Stomach smooth muscle (tissue), 2 donors: ENCODE measurements around the gene KIF13A.

ENCODE experiments used
- H3K27ac ChIP-seq: one replicate; pipeline ENCODE4 v1.7.0; 2013; ENCODE audit warnings: mild to moderate bottlenecking, low read length, inconsistent platforms
- H3K27me3 ChIP-seq, 2 donors: one replicate each; pipeline ENCODE4 v1.7.0; 2013; ENCODE audit warnings: low read length in 2 of 2; ENCODE audit not compliant: insufficient read depth in 2 of 2, control insufficient read depth in 1 of 2
- H3K36me3 ChIP-seq, 2 donors: one replicate each; pipeline ENCODE4 v1.7.0; 2013; ENCODE audit warnings: low read length in 2 of 2; ENCODE audit not compliant: control insufficient read depth in 2 of 2, insufficient read depth in 2 of 2
- H3K4me1 ChIP-seq: one replicate; pipeline ENCODE4 v1.7.0; 2013; ENCODE audit warnings: low read length; ENCODE audit not compliant: control insufficient read depth, insufficient read depth
- H3K4me3 ChIP-seq, 2 donors: one replicate each; pipeline ENCODE4 v1.7.0; 2013; ENCODE audit warnings: low read length in 2 of 2
- H3K9ac ChIP-seq, 2 donors: one replicate each; pipeline ENCODE4 v1.7.0; 2013; ENCODE audit warnings: low read length in 2 of 2, mild to moderate bottlenecking in 1 of 2
- H3K9me3 ChIP-seq, 2 donors: one replicate each; pipeline ENCODE4 v1.7.0; 2013; ENCODE audit warnings: low read length in 2 of 2; ENCODE audit not compliant: control insufficient read depth in 2 of 2
- donor health status: healthy.
- donor health status: Pancreatic carcinoma.

Gene KIF13A

DNA sequence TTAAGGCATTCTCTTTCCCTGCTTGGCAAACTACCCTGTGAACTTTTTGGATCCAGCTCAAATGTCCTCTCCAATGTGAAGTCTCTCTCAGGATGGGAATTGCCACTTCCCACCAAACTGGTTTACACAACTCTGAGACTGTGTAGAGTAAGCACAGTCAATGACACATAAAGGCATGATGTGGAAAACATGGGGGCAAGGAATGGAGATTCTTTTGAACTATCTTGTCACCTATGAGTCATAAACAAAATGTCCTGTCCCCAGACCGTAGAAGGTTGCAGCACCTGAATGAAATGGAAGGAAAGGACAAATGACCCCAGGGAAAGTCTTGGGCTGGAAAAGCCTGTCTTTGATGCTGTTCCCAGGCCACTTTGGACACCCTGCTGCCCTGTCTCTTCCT is 11.0 kb upstream of the KIF13A start:
- Histone ChIP-seq H3K36me3 (no peaks in the 10 kb centered on the region), H3K4me1 (no peaks in the 10 kb centered on the region), H3K9me3 (no peaks in the 10 kb centered on the region), H3K9ac (no peak overlapping the region), H3K27me3 (no peaks in the 10 kb centered on the region), H3K4me3 (no peak overlapping the region), H3K27ac (no peak overlapping the region)

DNA sequence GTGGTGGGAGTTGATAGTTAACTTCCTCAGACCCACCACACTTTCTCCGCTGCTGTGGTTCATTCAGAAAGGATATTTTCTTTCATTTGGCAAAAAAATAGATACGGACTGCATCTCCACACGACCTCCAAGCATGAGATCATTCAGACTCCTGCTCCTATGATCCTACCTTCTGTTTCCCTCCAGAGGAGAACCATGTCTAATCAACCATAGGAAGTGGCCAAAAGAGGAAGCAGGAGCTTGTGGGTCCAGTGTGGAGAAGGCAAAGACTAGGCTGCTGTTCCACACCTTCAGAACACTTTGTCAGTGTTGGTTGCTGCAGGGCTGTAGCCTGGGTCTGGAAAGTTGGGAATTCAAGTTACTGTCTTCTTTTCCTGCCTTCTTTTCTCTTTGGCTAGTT is 10.6 kb upstream of the KIF13A start:
- Histone ChIP-seq H3K36me3 (no peaks in the 10 kb centered on the region), H3K27ac (no peak overlapping the region), H3K9ac (no peak overlapping the region)

DNA sequence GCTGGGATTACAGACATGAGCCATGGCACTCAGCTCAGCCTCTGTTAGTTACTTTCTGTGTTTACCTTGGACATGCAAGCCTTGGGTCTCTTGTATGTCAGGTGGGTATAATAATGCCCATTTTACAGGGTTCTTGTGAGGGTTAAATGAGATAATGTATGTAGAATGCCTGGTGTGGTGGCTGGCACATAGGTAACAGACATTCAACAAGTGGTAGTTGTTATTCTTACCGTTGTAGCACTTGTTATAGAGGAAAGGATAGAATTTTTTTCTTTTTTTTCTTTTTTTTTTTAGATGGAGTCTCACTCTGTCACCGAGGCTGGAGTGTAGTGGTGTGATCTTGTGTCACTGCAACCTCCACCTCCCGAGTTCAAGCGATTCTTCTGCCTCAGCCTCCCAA is 8.0 kb upstream of the KIF13A start:
- no peak overlapping the region for H3K9ac ChIP-seq
- no peaks in the 10 kb centered on the region for H3K9me3 ChIP-seq
- no peaks in the 10 kb centered on the region for H3K27me3 ChIP-seq
- no peaks in the 10 kb centered on the region for H3K4me1 ChIP-seq
- no peak overlapping the region for H3K4me3 ChIP-seq
- H3K36me3 ChIP-seq: no peaks in the 10 kb centered on the region
- H3K27ac ChIP-seq: no peak overlapping the region

More for the DNA sequence above, 10.6 kb upstream of the KIF13A start:
- H3K4me3 ChIP-seq: no peak overlapping the region
- H3K9me3 ChIP-seq: no peaks in the 10 kb centered on the region
- no peaks in the 10 kb centered on the region for H3K4me1 ChIP-seq
- H3K27me3 ChIP-seq: no peaks in the 10 kb centered on the region

DNA sequence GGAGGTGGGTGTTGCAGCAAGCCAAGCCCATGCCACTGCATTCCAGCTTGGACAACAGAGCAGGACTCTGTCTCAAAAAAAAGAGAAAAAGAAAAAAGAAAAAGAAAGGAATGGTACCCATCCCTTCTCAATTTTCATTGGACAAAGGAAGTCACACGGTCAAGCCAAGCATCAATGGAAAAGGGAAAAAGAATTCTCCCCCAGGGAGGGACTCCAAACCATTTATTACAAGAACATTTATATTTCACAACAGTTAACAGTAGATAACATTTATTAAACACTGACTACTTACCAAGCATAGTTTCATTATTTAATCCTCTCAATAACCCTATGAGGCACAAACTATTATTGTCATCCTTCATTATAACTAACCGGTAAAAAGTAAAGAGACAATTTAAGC is 6.6 kb upstream of the KIF13A start:
- no peaks in the 10 kb centered on the region for H3K4me1 ChIP-seq
- H3K9me3 ChIP-seq: no peaks in the 10 kb centered on the region
- no peaks in the 10 kb centered on the region for H3K36me3 ChIP-seq
- no peak overlapping the region for H3K4me3 ChIP-seq
- no peak overlapping the region for H3K9ac ChIP-seq
- no peaks in the 10 kb centered on the region for H3K27me3 ChIP-seq
- H3K27ac ChIP-seq: no peak overlapping the region

DNA sequence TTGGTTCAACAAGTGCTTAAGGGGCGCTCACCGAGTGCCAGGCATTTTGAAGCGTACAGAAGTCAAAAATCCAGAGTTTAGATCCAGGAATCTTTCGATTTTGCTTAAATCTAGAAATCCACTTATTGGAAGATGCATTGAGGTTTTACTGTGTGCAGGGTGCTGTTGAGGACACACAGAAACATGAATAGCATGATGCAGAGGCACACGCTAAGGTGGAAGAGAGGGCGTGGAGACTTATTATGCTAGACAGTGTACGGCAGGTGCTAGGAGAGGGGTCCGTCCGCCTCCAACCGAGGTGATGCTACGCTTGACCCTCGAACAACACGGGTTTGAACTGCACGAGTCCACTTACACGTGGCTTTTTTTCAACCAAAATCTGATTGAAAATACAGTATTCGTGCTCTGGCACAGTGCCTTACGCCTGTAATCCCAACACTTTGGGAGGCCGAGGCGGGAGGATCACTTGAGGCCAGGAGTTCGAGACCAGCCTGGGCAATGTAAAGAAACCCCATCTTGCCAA is 1.0 kb upstream of the KIF13A start:
- Histone ChIP-seq H3K36me3 (peaks cover 0 to 3% of the 10 kb centered on the region in 2 donors), H3K27me3 (no peaks in the 10 kb centered on the region), H3K27ac (peak overlapping the region; percentile 88), H3K9me3 (no peaks in the 10 kb centered on the region), H3K4me3 (peak overlapping the region; percentile 83 to 85), H3K4me1 (peaks cover 12% of the 10 kb centered on the region), H3K9ac (peak overlapping the region; percentile 85 to 90)

DNA sequence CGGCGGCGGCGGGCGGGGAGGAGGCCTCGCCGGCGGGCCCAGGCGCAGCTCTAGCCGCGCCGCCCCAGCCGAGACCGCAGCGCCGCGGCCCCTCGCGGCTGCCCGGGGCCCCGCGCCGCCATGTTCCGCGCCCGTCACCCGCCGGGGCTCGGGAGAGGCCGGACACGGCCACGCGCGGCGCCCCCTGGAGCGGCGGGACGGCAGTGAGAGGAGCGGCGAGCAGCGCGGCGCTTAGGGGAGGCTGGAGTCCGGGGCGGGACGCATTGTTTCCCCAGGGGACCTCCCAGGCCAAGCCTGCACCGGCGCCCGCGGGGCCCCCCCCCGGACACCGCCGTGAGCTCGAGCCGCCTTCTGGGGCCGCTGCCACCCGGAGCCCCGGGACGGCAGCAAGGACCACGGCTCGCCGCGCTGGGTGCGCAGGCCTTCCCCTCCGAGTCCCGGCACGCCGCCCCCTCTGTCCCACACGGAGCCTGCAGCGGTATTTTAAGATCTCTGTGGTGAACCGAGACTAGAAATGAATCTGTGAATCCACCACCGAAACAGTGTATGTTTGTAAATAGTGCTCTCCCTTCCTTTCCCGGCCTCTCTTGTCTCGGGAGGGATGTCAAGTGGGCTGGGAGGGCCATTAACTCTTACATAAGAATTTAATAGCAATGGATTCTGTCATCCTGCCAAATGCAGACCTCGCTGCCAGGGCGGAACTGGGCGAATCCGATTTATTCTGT is 424 bp upstream of the KIF13A start:
- Histone ChIP-seq H3K4me1 (peaks cover 13% of the 10 kb centered on the region), H3K4me3 (peak overlapping the region; percentile 83 to 85), H3K9ac (peak overlapping the region; percentile 85 to 90), H3K27ac (peak overlapping the region; percentile 88), H3K36me3 (peaks cover 0 to 3% of the 10 kb centered on the region in 2 donors), H3K27me3 (no peaks in the 10 kb centered on the region), H3K9me3 (no peaks in the 10 kb centered on the region)

DNA sequence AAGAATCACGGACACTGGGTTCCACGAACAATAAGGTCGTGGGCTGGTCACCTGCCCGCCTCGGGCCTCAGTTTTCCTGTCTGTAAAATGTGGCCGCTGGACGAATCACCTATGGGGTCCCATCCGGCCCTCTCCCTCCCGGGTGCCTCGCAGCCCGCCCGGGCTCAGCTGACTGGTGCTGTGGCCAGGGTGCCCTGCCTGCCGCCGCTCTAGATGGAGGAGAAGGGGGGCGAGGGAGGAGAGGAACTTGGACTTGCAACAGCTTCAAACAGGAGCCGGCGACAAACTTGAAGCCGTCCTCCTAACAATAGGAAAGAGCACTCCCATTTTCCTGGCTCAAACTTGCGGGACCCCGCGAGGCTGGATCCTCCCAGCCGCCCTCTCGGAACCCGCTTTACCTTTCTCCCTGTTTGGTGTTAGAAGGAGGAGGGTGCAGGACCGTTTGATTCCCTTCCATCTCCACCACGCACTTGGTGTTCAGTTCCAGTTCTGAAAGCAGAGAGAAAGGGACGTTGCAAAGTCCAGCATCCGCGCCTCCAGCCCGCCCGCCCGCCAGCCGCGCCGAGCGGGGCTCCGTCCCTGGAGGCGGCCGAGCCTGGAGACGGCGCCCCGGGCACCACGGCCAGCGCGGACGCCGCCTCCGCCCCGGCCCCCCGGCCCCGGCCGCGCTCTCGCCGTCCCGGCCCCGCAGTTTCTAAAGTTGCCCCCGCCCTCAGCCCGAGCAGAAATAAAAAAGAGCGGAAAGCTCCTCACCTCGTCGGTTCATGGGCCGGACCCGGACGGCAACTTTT is 584 bp downstream of the KIF13A start:
- no peaks in the 10 kb centered on the region for H3K9me3 ChIP-seq
- H3K27me3 ChIP-seq: no peaks in the 10 kb centered on the region
- H3K9ac ChIP-seq: peak overlapping the region; percentile 80
- H3K4me3 ChIP-seq: peak overlapping the region; percentile 88 to 90
- peak overlapping the region; percentile 69 for H3K27ac ChIP-seq
- peaks cover 13% of the 10 kb centered on the region for H3K4me1 ChIP-seq
- H3K36me3 ChIP-seq: peaks cover 0 to 4% of the 10 kb centered on the region in 2 donors

DNA sequence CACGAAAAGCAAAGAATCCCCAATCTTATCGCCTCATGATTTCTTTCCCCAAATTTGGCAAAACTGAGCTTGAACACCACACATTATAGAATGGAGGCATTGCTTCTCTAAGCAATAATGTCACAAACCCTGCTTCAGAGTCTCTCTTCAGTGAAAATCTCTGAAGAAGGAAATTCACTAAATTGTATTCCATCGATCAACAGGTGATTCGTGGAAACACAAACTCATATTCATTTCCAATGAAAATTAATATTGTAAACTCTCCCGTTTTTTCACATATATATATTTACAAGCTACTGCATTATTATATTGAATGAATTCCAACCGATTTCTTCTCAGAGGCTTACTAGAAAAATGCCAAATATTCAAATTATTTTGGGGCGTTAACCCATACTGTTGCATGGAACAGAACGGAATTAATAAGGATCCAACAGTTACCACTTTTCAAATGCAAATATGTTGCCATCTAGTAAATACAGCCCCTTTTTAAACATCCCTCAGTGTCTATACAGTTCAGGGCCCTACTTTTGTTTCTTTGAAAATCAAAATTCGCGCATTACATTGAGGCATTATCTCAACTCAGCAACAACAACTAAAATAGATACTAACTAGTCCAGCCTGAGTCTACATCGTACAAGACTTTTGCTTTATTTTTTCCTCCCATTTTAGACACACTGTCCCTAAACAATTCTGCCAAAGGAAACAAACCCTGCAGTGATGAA is 1.3 kb downstream of the KIF13A start:
- Histone ChIP-seq H3K9ac (peak overlapping the region; percentile 80), H3K36me3 (peaks cover 0 to 6% of the 10 kb centered on the region in 2 donors), H3K27ac (peak overlapping the region; percentile 69), H3K27me3 (no peaks in the 10 kb centered on the region), H3K4me3 (peak overlapping the region; percentile 88 to 90), H3K4me1 (peaks cover 13% of the 10 kb centered on the region), H3K9me3 (no peaks in the 10 kb centered on the region)

DNA sequence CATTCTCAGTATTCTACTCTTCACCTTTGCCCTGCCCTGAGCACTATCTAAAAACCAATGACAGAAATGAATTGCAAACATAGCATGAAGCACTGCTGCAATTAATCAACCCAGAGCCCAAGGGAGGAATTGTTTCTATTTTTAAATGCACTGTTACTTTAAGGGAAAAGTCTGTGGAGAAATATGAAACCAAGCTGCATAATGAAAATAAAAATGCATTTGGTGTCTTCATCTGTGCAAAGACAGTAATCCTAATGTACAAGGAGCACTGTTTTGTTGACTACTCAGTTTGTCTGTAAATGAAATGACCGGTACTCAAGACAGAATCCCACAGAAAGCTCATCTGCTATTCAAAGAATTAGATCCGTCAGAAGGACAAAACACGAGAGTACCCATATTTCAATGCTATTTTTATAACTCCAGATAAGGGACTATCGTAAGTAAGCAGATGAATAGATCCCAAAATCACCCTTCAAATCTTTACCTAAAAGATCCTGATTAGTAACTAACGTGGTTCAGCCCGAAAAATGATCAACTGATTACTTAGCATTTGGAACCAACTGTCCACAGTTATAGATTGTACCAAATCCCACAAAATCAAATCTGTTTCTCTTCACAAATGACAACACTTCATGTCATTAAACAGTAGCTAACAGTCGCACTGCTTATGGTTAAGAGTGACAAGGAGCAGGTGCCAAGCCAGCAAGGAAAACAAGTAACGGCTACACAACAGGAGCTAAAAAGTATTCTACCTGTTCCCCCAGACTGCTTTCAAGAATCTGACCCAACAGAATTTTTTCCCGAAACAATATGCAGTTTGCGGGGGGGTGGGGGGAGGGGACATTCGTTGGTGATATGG is 2.4 kb downstream of the KIF13A start:
- Histone ChIP-seq H3K9ac (peak overlapping the region; percentile 55 to 80), H3K4me3 (peak overlapping the region; percentile 88 to 90), H3K27ac (no peak overlapping the region), H3K4me1 (peaks cover 13% of the 10 kb centered on the region), H3K36me3 (peaks cover 0 to 6% of the 10 kb centered on the region in 2 donors), H3K27me3 (no peaks in the 10 kb centered on the region), H3K9me3 (no peaks in the 10 kb centered on the region)

DNA sequence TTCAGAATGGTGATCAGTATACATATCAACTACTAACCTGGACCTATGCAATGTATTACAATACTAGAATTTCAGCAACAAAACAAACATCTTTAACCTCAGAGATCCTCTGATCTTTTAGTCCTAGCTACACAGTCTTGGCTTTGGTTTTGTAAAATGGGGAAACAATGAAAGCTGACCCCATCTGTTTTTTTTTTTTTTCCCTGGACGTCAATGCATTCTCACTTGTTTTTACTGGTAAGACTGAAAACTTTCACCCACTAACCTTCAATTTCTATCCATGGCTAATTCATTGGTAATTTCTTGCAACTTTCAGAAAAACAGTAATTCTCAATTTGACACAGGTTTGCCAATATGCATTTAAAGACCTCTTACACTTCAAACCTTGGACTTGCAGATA is 3.0 kb downstream of the KIF13A start:
- no peak overlapping the region for H3K27ac ChIP-seq
- H3K9ac ChIP-seq: peak overlapping the region in 1 of 2 donors; percentile 80
- peaks cover 13% of the 10 kb centered on the region for H3K4me1 ChIP-seq
- peak overlapping the region; percentile 88 to 90 for H3K4me3 ChIP-seq
- H3K9me3 ChIP-seq: no peaks in the 10 kb centered on the region
- H3K36me3 ChIP-seq: peaks cover 0 to 6% of the 10 kb centered on the region in 2 donors
- no peaks in the 10 kb centered on the region for H3K27me3 ChIP-seq
